ENCODE measurements around the gene CTDP1.

- TF ChIP-seq CTCF (IDR thresholded peaks at IDR 0.05) (no peak), POLR2A (IDR thresholded peaks at IDR 0.05) (no peak)
These were observed 4.7 kb downstream of the CTDP1 start for GRCh38 chr18:79684283-79684631.

Measured in adrenal gland (tissue), 5 donors.